ENCODE results near the gene SLC10A4.
"Not testable (repeated sequence)": the region's sequence is repeated elsewhere in the genome, so short reads cannot be mapped to it uniquely, and the experiment has no call there.

Gene SLC10A4

DNA sequence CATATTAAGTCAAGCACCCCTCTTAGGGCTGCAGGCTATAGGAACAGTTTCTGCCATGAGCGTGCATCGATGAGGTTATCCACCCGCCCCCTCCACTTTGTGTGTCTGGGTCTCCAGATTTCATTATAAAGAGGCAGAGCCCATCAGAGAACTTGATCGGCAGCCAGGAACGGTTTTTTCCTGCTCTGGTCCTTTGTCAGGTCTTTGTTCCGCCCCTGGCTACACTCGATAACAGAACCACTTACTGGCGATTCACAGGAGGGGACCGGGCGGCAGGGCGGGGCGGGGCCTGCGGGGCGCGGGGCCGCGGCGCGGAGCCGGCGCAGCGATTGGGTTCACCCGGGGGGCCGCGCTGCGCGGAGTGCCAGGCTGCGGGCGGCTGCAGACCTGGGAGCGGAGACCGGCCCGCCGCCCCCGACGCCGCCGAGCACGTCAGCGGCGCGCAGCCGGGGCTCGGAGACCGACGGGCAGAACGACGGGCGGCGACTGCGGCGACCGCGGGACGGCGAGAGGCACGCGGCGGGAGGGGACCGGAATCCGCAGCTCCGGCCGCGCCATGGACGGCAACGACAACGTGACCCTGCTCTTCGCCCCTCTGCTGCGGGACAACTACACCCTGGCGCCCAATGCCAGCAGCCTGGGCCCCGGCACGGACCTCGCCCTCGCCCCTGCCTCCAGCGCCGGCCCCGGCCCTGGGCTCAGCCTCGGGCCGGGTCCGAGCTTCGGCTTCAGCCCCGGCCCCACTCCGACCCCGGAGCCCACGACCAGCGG lies at the start of gene SLC10A4:
Gene SLC10A4 (plus strand): TSS at position 338 of the 771 bp plus-strand sequence. CDS start 219 bp downstream, at position 557.
- Histone ChIP-seq H3K9me3 (ENCODE audit: low read length) (peaks cover 4% of the 10 kb centered on the region), H3K36me3 (ENCODE audit: insufficient read depth, low read length) (no peaks in the 10 kb centered on the region), H3K27me3 (ENCODE audit: control insufficient read depth in 1 of 2, insufficient read depth in 2 of 2, low read length in 2 of 2) (peaks cover 30 to 40% of the 10 kb centered on the region in 2 donors), H3K27ac (ENCODE audit: low read depth, low read length) (no peak within 1 kb of the TSS), H3K4me3 (ENCODE audit: low read depth in 1 of 2, low read length in 2 of 2) (no peak within 1 kb of the TSS), H3K9ac (ENCODE audit: low read length) (no peak within 1 kb of the TSS), H3K4me1 (ENCODE audit: insufficient read depth, low read length) (no peaks in the 10 kb centered on the region)

- H3K4me1 ChIP-seq (ENCODE audit: insufficient read depth, low read length) = no peaks in the 10 kb centered on the region
- H3K9ac ChIP-seq (ENCODE audit: low read length) = no peak overlapping the region
- H3K9me3 ChIP-seq (ENCODE audit: low read length) = no peaks in the 10 kb centered on the region
- H3K27ac ChIP-seq (ENCODE audit: low read depth, low read length) = no peak overlapping the region
- no peaks in the 10 kb centered on the region for H3K36me3 ChIP-seq (ENCODE audit: insufficient read depth, low read length)
- no peak overlapping the region for H3K4me3 ChIP-seq (ENCODE audit: low read depth in 1 of 2, low read length in 2 of 2)
- H3K27me3 ChIP-seq (ENCODE audit: control insufficient read depth in 1 of 2, insufficient read depth in 2 of 2, low read length in 2 of 2) = no peaks in the 10 kb centered on the region
Observed at GRCh38 chr4:48436318-48436717, 46.8 kb upstream of the SLC10A4 start.

DNA sequence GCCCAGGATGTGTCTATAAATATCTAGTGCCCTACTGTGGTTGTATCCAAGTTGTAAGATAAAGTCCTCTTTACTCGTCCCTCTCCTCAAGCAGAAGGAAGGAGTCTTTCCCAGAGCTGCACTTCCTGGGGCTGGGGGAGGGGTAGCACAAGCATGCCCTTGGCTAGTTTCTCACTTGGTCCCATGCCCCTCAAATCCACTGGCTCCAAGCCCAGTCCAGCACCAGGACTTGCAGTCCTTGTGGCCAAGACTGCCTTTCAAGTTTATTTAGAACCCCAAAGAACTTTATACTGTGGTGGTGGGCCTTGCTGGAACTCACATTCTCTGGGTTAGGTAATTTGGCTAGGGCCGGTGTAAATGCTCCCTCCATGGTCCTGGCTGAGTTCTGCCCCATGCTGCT lies 43.2 kb upstream of the SLC10A4 start:
- Histone ChIP-seq H3K4me3 (ENCODE audit: low read depth in 1 of 2, low read length in 2 of 2) (no peak overlapping the region), H3K27ac (ENCODE audit: low read depth, low read length) (no peak overlapping the region), H3K9me3 (ENCODE audit: low read length) (no peaks in the 10 kb centered on the region), H3K27me3 (ENCODE audit: control insufficient read depth in 1 of 2, insufficient read depth in 2 of 2, low read length in 2 of 2) (no peaks in the 10 kb centered on the region), H3K4me1 (ENCODE audit: insufficient read depth, low read length) (no peaks in the 10 kb centered on the region), H3K9ac (ENCODE audit: low read length) (no peak overlapping the region), H3K36me3 (ENCODE audit: insufficient read depth, low read length) (no peaks in the 10 kb centered on the region)

- H3K27me3 ChIP-seq (ENCODE audit: control insufficient read depth in 1 of 2, insufficient read depth in 2 of 2, low read length in 2 of 2); H3K4me1 ChIP-seq (ENCODE audit: insufficient read depth, low read length); H3K36me3 ChIP-seq (ENCODE audit: insufficient read depth, low read length); H3K9me3 ChIP-seq (ENCODE audit: low read length); H3K27ac ChIP-seq (ENCODE audit: low read depth, low read length); H3K4me3 ChIP-seq (ENCODE audit: low read depth in 1 of 2, low read length in 2 of 2); H3K9ac ChIP-seq (ENCODE audit: low read length): not testable (repeated sequence)
Observed at GRCh38 chr4:48440914-48441313, 42.2 kb upstream of the SLC10A4 start.

GRCh38 chr4:48445704-48446103 lies 37.4 kb upstream of the SLC10A4 start:
- no peak overlapping the region for H3K4me3 ChIP-seq (ENCODE audit: low read depth in 1 of 2, low read length in 2 of 2)
- H3K4me1 ChIP-seq (ENCODE audit: insufficient read depth, low read length) = no peaks in the 10 kb centered on the region
- H3K27ac ChIP-seq (ENCODE audit: low read depth, low read length) = no peak overlapping the region
- no peaks in the 10 kb centered on the region for H3K27me3 ChIP-seq (ENCODE audit: control insufficient read depth in 1 of 2, insufficient read depth in 2 of 2, low read length in 2 of 2)
- H3K36me3 ChIP-seq (ENCODE audit: insufficient read depth, low read length) = no peaks in the 10 kb centered on the region
- no peak overlapping the region for H3K9ac ChIP-seq (ENCODE audit: low read length)
- no peaks in the 10 kb centered on the region for H3K9me3 ChIP-seq (ENCODE audit: low read length)

DNA sequence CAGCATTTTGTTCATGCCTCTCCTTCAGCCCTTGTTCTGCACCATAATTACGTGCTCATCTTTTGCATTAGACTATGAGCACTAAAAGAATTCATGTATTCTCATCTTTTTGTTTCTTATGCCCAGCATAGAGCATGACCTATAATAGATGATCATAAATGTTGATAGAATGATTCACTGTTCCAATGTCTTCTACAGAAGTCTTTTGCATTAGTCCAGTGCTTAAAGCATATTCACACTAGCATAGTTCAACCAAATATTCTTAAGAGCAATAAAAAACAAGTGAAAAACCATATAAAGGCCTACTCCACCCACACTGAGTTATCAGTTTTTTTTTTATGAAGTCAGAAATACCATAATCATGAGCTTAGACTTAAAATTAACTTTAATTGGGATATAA lies 36.5 kb upstream of the SLC10A4 start:
- no peaks in the 10 kb centered on the region for H3K9me3 ChIP-seq (ENCODE audit: low read length)
- H3K4me3 ChIP-seq (ENCODE audit: low read depth in 1 of 2, low read length in 2 of 2) = no peak overlapping the region
- H3K4me1 ChIP-seq (ENCODE audit: insufficient read depth, low read length) = no peaks in the 10 kb centered on the region
- no peak overlapping the region for H3K9ac ChIP-seq (ENCODE audit: low read length)
- no peaks in the 10 kb centered on the region for H3K27me3 ChIP-seq (ENCODE audit: control insufficient read depth in 1 of 2, insufficient read depth in 2 of 2, low read length in 2 of 2)
- no peaks in the 10 kb centered on the region for H3K36me3 ChIP-seq (ENCODE audit: insufficient read depth, low read length)
- no peak overlapping the region for H3K27ac ChIP-seq (ENCODE audit: low read depth, low read length)

DNA sequence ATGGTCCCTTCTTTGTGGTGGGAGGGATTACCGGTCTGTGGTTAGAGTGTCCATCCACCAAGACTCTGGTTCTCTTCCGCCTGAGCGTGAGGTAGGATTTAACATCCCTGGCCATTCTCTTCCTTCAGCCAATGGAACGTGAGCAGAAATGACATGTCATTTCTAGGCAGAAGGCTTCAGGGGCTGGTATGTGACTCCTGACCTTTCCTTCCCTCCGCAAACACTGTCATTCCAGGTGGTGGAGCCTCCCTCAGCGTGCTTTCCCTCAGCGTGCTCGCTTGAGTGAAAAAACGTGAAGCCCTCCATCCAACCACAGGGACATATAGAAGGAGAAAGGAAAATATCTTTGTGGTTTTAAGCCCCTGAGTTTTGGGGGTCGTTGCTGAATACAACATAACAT lies 34.0 kb upstream of the SLC10A4 start:
- Histone ChIP-seq H3K9ac (ENCODE audit: low read length) (no peak overlapping the region), H3K27ac (ENCODE audit: low read depth, low read length) (no peak overlapping the region), H3K27me3 (ENCODE audit: control insufficient read depth in 1 of 2, insufficient read depth in 2 of 2, low read length in 2 of 2) (no peaks in the 10 kb centered on the region), H3K4me1 (ENCODE audit: insufficient read depth, low read length) (no peaks in the 10 kb centered on the region), H3K36me3 (ENCODE audit: insufficient read depth, low read length) (no peaks in the 10 kb centered on the region), H3K4me3 (ENCODE audit: low read depth in 1 of 2, low read length in 2 of 2) (no peak overlapping the region), H3K9me3 (ENCODE audit: low read length) (no peaks in the 10 kb centered on the region)

GRCh38 chr4:48450740-48451139 lies 32.4 kb upstream of the SLC10A4 start:
- Histone ChIP-seq H3K27me3 (ENCODE audit: control insufficient read depth in 1 of 2, insufficient read depth in 2 of 2, low read length in 2 of 2) (no peaks in the 10 kb centered on the region), H3K4me1 (ENCODE audit: insufficient read depth, low read length) (no peaks in the 10 kb centered on the region), H3K9me3 (ENCODE audit: low read length) (no peaks in the 10 kb centered on the region), H3K4me3 (ENCODE audit: low read depth in 1 of 2, low read length in 2 of 2) (no peak overlapping the region), H3K36me3 (ENCODE audit: insufficient read depth, low read length) (no peaks in the 10 kb centered on the region), H3K27ac (ENCODE audit: low read depth, low read length) (no peak overlapping the region), H3K9ac (ENCODE audit: low read length) (no peak overlapping the region)

DNA sequence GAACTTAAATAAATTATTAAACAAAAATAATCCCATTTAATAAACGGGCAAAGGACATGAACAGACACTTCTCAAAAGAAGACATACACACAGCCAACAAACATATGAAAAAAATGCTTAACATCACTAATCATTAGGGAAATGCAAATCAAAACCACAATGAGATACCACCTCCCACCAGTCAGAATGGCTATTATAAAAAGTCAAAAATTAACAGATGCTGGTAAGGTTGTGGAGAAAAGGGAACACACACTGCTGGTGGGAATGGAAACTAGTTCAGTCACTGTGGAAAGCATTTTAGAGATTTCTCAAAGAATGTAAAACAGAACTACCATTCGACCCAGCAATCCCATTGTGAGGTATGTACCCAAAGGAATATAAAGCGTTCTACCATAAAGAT lies 31.5 kb upstream of the SLC10A4 start:
- H3K4me1 ChIP-seq (ENCODE audit: insufficient read depth, low read length); H3K9me3 ChIP-seq (ENCODE audit: low read length); H3K36me3 ChIP-seq (ENCODE audit: insufficient read depth, low read length); H3K4me3 ChIP-seq (ENCODE audit: low read depth in 1 of 2, low read length in 2 of 2); H3K27ac ChIP-seq (ENCODE audit: low read depth, low read length); H3K27me3 ChIP-seq (ENCODE audit: control insufficient read depth in 1 of 2, insufficient read depth in 2 of 2, low read length in 2 of 2); H3K9ac ChIP-seq (ENCODE audit: low read length): not testable (repeated sequence)

DNA sequence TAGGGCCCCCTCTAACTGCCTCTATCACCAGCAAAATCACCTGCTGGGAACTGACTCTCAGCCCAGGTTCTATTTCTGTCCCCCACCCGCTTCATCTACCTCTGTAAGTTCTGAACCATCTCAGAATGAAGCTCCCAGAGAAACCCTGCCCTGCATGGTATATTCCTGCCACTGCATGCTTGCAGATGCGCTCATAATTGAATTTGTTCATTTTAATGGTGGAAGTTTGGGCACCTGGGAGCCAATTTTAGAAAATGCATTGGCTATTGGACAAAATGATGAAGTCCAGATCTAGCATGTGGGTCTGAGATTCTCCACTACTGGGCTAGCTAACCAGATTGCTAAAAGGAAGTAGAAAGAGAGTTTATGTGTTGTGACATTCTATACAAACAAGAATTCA lies 28.6 kb upstream of the SLC10A4 start:
- H3K4me3 ChIP-seq (ENCODE audit: low read depth in 1 of 2, low read length in 2 of 2) = no peak overlapping the region

DNA sequence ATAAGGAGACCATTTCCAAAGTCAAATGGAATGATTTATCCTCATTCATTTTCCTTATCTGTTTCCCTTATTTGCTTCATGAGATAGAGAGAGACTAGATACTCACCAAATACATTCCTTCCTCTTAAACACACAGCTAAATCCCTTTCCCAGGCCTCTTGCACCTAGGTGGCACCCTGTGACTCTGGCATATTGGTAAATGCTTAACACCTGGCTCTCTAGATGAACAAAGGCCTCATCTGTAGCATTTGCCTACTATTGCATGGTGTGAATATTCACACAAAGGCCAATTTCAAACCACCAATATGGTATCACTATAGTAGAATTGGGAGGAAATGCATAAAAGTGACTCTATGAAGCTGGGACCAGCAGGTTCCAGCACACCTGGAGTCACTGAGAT lies 22.1 kb upstream of the SLC10A4 start:
- no peaks in the 10 kb centered on the region for H3K27me3 ChIP-seq (ENCODE audit: control insufficient read depth in 1 of 2, insufficient read depth in 2 of 2, low read length in 2 of 2)
- no peak overlapping the region for H3K9ac ChIP-seq (ENCODE audit: low read length)

More for the DNA sequence above, 28.6 kb upstream of the SLC10A4 start:
- Histone ChIP-seq H3K27ac (ENCODE audit: low read depth, low read length) (no peak overlapping the region), H3K4me1 (ENCODE audit: insufficient read depth, low read length) (no peaks in the 10 kb centered on the region), H3K27me3 (ENCODE audit: control insufficient read depth in 1 of 2, insufficient read depth in 2 of 2, low read length in 2 of 2) (no peaks in the 10 kb centered on the region), H3K9me3 (ENCODE audit: low read length) (no peaks in the 10 kb centered on the region), H3K36me3 (ENCODE audit: insufficient read depth, low read length) (no peaks in the 10 kb centered on the region), H3K9ac (ENCODE audit: low read length) (no peak overlapping the region)

DNA sequence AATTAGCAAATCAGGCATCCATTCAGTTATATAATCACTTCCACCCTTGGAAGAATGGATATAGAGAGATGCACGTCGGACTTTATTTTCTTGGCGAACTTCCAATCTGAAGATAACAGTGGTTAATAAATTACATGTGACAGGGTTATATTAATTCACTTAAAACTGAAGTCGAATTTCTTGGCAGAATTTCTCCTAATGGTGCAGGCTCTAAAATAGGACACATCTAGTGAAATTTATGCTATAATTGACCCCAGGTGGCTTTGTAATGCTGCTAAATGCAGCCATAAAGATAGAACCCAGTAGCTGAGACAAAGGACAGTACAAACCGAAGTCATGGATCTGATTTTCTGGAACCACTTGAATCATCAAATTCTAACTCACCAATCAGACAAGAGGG lies 20.8 kb upstream of the SLC10A4 start:
- H3K36me3 ChIP-seq (ENCODE audit: insufficient read depth, low read length) = no peaks in the 10 kb centered on the region
- H3K27me3 ChIP-seq (ENCODE audit: control insufficient read depth in 1 of 2, insufficient read depth in 2 of 2, low read length in 2 of 2) = no peaks in the 10 kb centered on the region
- H3K9me3 ChIP-seq (ENCODE audit: low read length) = no peaks in the 10 kb centered on the region
- no peak overlapping the region for H3K9ac ChIP-seq (ENCODE audit: low read length)
- H3K4me3 ChIP-seq (ENCODE audit: low read depth in 1 of 2, low read length in 2 of 2) = no peak overlapping the region
- H3K4me1 ChIP-seq (ENCODE audit: insufficient read depth, low read length) = no peaks in the 10 kb centered on the region
- H3K27ac ChIP-seq (ENCODE audit: low read depth, low read length) = no peak overlapping the region

More for the DNA sequence above, 22.1 kb upstream of the SLC10A4 start:
- no peak overlapping the region for H3K27ac ChIP-seq (ENCODE audit: low read depth, low read length)
- H3K36me3 ChIP-seq (ENCODE audit: insufficient read depth, low read length) = no peaks in the 10 kb centered on the region
- H3K4me1 ChIP-seq (ENCODE audit: insufficient read depth, low read length) = no peaks in the 10 kb centered on the region
- no peak overlapping the region for H3K4me3 ChIP-seq (ENCODE audit: low read depth in 1 of 2, low read length in 2 of 2)
- no peaks in the 10 kb centered on the region for H3K9me3 ChIP-seq (ENCODE audit: low read length)
